B cell (primary cell): ENCODE measurements around the gene OR9A2. TPM values are rescaled to one million over a fixed set of nuclear protein-coding genes. Genes with fewer than 3 reads are reported as not detected.

Experiments used
- ATAC-seq: fragments of 200-7000 bp; cut with Tn5 transposase; one replicate; pipeline ENCODE4 v1.10.0; 2021; ENCODE audit warnings: low read depth, mild to moderate bottlenecking, moderate number of reproducible peaks, moderate library complexity
- CTCF ChIA-PET: fragments of 350-600 bp; sonication (Branson Sonifier 250); formaldehyde crosslinking; loops from one replicate; lab custom pipeline; 2021; ENCODE audit warnings: antibody characterized with exemption, inconsistent platforms; lab: Charles Lee
- POLR2A ChIA-PET: fragments of 350-600 bp; sonication (Branson Sonifier 250); formaldehyde crosslinking; loops from one replicate; lab custom pipeline; 2021; ENCODE audit warnings: antibody characterized with exemption; lab: Charles Lee
- DNase-seq: peaks from one replicate; pipeline ENCODE4 v3.0.0; 2013
- H2AFZ ChIP-seq: 2 replicates; pipeline ENCODE4 v1.6.1; 2012; ENCODE audit warnings: mild to moderate bottlenecking, low read depth, low read length; ENCODE audit not compliant: insufficient read depth, poor library complexity, severe bottlenecking
- H3K27ac ChIP-seq, 2 donors: 1 replicate in 1 of 2; 2 replicates in 1 of 2; pipeline ENCODE4 v1.5.1; 2012 to 2013; ENCODE audit warnings: low read length in 2 of 2, mild to moderate bottlenecking in 2 of 2, moderate library complexity in 1 of 2
- H3K27me3 ChIP-seq, 4 experiments: fragments of 200-600 bp in 1 of 4; sonication (generic) in 1 of 4; replicated peaks in 1 of 4; 1 replicate in 2 of 4; 2 replicates in 2 of 4; pipeline versions ENCODE4 v1.6.1 to v1.7.0; 2013 to 2016; ENCODE audit warnings: low read length in 3 of 4, mild to moderate bottlenecking in 2 of 4, mixed read lengths in 1 of 4, moderate library complexity in 1 of 4; ENCODE audit not compliant: insufficient read depth in 4 of 4, control insufficient read depth in 3 of 4; ENCODE audit errors: control extremely low read depth in 1 of 4
- H3K36me3 ChIP-seq, 2 experiments: replicated peaks in 1 of 2; 1 replicate in 1 of 2; 2 replicates in 1 of 2; pipeline versions ENCODE4 v1.6.1 to v1.7.1; 2013; ENCODE audit warnings: low read length in 1 of 2; ENCODE audit not compliant: insufficient read depth in 2 of 2, control insufficient read depth in 1 of 2; ENCODE audit errors: control extremely low read depth in 1 of 2, extremely low read depth in 1 of 2
- H3K4me1 ChIP-seq, 2 donors: fragments of 200-600 bp in 1 of 2; sonication (generic) in 1 of 2; 1 replicate in 1 of 2; 2 replicates in 1 of 2; pipeline versions ENCODE4 v1.5.1 to v1.6.1; 2013 to 2017; ENCODE audit warnings: low read length in 2 of 2; ENCODE audit not compliant: control insufficient read depth in 2 of 2, insufficient read depth in 2 of 2
- H3K4me2 ChIP-seq: replicated peaks from 2 replicates; pipeline ENCODE3; 2012; ENCODE audit warnings: mild to moderate bottlenecking, low read depth, low read length; ENCODE audit not compliant: poor library complexity, severe bottlenecking
- H3K4me3 ChIP-seq, 5 experiments: fragments of 200-600 bp in 1 of 5; sonication (generic) in 1 of 5; 1 replicate in 3 of 5; 2 replicates in 2 of 5; pipeline versions ENCODE4 v1.5.1 to v1.7.0; 2011 to 2016; ENCODE audit warnings: low read length in 4 of 5, mild to moderate bottlenecking in 4 of 5, low read depth in 2 of 5, control low read depth in 1 of 5, moderate library complexity in 1 of 5; ENCODE audit not compliant: insufficient read depth in 1 of 5; ENCODE audit errors: control extremely low read depth in 1 of 5, extremely low read depth in 1 of 5
- H3K79me2 ChIP-seq: fragments of 200-600 bp; sonication (generic); one replicate; pipeline ENCODE4 v1.6.0; 2016; ENCODE audit warnings: low read length; ENCODE audit not compliant: control insufficient read depth, insufficient read depth
- H3K9ac ChIP-seq: fragments of 200-600 bp; sonication (generic); 2 replicates; pipeline ENCODE4 v1.6.1; 2017; ENCODE audit warnings: mild to moderate bottlenecking, low read length, moderate library complexity
- H3K9me3 ChIP-seq, 3 donors: one replicate each; pipeline versions ENCODE4 v1.6.1 to v1.7.1; 2013; ENCODE audit warnings: low read length in 2 of 3; ENCODE audit not compliant: control insufficient read depth in 2 of 3, insufficient read depth in 1 of 3; ENCODE audit errors: control extremely low read depth in 1 of 3
- H4K20me1 ChIP-seq: 2 replicates; pipeline ENCODE4 v1.6.0; 2012; ENCODE audit warnings: mild to moderate bottlenecking, low read length; ENCODE audit not compliant: insufficient read depth, control insufficient read depth, poor library complexity, severe bottlenecking
- H3K27ac Mint-ChIP-seq: one replicate; pipeline ENCODE4 v1.8.0; 2021; ENCODE audit warnings: mixed read lengths
- H3K27me3 Mint-ChIP-seq: one replicate; pipeline ENCODE4 v1.8.0; 2021; ENCODE audit warnings: mixed read lengths
- H3K4me1 Mint-ChIP-seq: one replicate; pipeline ENCODE4 v1.8.0; 2021; ENCODE audit warnings: mixed read lengths
- H3K4me3 Mint-ChIP-seq: one replicate; pipeline ENCODE4 v1.8.0; 2021; ENCODE audit warnings: mixed read lengths
- H3K9me3 Mint-ChIP-seq: one replicate; pipeline ENCODE4 v1.8.0; 2022; ENCODE audit warnings: mixed read lengths; ENCODE audit not compliant: insufficient read depth
- EZH2 ChIP-seq: IDR thresholded peaks from 2 replicates; pipeline ENCODE4 v1.6.1; 2012; ENCODE audit warnings: borderline replicate concordance, low read depth, mild to moderate bottlenecking, moderate library complexity, low read length; ENCODE audit not compliant: insufficient read depth, poor library complexity, severe bottlenecking
- WGBS: methylation state at CpG from one replicate; pipeline ENCODE4 v1.1.5; 2013; ENCODE audit warnings: missing lambda C conversion rate; ENCODE audit not compliant: insufficient coverage; 5-methylcytosine and 5-hydroxymethylcytosine counted together
- intact Hi-C: fragments of 100-400 bp; cut with micrococcal nuclease; formaldehyde crosslinking; loops from one replicate; pipeline ENCODE4 v1.10.0; 2022
- polyA plus RNA-seq: library from polyadenylated mRNA; depleted of rRNA; stranded (reverse); fragments of >200 nt; gene quantifications from 2 replicates; pipeline ENCODE4 v1.2.3, GENCODE V29; 2012
- total RNA-seq, 2 donors: library from RNA; stranded (reverse); fragments of 120-200 nt in 1 of 2; gene quantifications; 1 replicate in 1 of 2; 2 replicates in 1 of 2; pipeline versions ENCODE4 v1.2.3 to v1.2.4, GENCODE V29; 2013 to 2022
- TF ChIP-seq, protein P1 (sequence below): fragments of 200-600 bp; IDR thresholded peaks from one replicate; pipeline ENCODE4 v1.8.0; 2022; ENCODE audit warnings: antibody characterized with exemption, mild to moderate bottlenecking

The OR9A2 gene
- total and polyA plus RNA-seq, 2 donors (not counting 1 experiment from before 2014, with no cell fraction given) = not detected

GRCh38 chr7:142992427-142992826, 34.5 kb downstream of the OR9A2 start:
- H3K4me3 ChIP-seq = no peak overlapping the region
- no peaks in the 10 kb centered on the region for H3K9me3 ChIP-seq
- H3K4me2 ChIP-seq = no peak overlapping the region
- Mint-ChIP-seq H3K9me3 (peaks cover 5% of the 10 kb centered on the region), H3K4me1 (peaks cover 10% of the 10 kb centered on the region), H3K4me3 (no peak overlapping the region), H3K27ac (no peak overlapping the region), H3K27me3 (peaks cover 24% of the 10 kb centered on the region)
- H3K79me2 ChIP-seq = no peaks in the 10 kb centered on the region
- intact Hi-C loops = no loop called here
- no CpG with 5 or more reads among the region's 3 CpGs for WGBS
- H2AFZ ChIP-seq = no peak overlapping the region
- no peaks in the 10 kb centered on the region for H3K4me1 ChIP-seq
- H4K20me1 ChIP-seq = no peaks in the 10 kb centered on the region
- H3K27me3 ChIP-seq = no peaks in the 10 kb centered on the region
- ChIA-PET POLR2A (no interaction called here), CTCF (interaction anchor here (0.9 to 2.4 kb wide), 7 partner anchors 9 to 390 kb away, joined by 3 to 11 read pairs (median 4); no protein-coding TSS in a partner anchor)
- no peak overlapping the region for H3K27ac ChIP-seq
- TF ChIP-seq, protein P1, sequence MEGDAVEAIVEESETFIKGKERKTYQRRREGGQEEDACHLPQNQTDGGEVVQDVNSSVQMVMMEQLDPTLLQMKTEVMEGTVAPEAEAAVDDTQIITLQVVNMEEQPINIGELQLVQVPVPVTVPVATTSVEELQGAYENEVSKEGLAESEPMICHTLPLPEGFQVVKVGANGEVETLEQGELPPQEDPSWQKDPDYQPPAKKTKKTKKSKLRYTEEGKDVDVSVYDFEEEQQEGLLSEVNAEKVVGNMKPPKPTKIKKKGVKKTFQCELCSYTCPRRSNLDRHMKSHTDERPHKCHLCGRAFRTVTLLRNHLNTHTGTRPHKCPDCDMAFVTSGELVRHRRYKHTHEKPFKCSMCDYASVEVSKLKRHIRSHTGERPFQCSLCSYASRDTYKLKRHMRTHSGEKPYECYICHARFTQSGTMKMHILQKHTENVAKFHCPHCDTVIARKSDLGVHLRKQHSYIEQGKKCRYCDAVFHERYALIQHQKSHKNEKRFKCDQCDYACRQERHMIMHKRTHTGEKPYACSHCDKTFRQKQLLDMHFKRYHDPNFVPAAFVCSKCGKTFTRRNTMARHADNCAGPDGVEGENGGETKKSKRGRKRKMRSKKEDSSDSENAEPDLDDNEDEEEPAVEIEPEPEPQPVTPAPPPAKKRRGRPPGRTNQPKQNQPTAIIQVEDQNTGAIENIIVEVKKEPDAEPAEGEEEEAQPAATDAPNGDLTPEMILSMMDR = no peak
- TF ChIP-seq EZH2 = no peak
- DNase-seq = no peak
- H3K9ac ChIP-seq = no peak overlapping the region
- H3K36me3 ChIP-seq = no peaks in the 10 kb centered on the region
- ATAC-seq = no peak

DNA sequence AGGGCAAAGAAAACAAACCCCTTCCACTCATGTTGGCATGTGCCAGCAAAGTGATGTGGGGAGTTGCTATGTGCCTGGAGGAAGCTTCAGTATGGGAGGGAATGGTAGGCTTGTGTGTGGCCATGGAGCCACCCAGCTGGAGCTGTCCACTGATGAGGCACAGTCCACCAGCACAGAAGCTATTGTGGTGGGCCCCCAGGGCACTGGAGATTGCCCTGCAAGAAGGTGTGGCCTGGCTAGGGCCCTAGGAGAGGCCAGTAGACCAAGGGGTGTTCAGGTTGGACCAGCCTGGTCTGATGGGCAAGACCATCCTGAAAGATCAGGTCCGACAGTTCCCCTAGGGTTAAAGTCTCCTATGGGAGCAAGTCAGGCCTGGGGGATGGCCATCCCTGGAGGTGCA, 42.6 kb downstream of the OR9A2 start:
- H3K4me1 ChIP-seq = no peaks in the 10 kb centered on the region
- Mint-ChIP-seq H3K4me3 (no peak overlapping the region), H3K9me3 (peaks cover 4% of the 10 kb centered on the region), H3K27ac (no peak overlapping the region), H3K27me3 (peaks cover 24% of the 10 kb centered on the region), H3K4me1 (no peaks in the 10 kb centered on the region)
- H3K36me3 ChIP-seq = no peaks in the 10 kb centered on the region
- no peaks in the 10 kb centered on the region for H4K20me1 ChIP-seq
- TF ChIP-seq, protein P1 = no peak
- ATAC-seq = no peak
- ChIA-PET CTCF (no interaction called here), POLR2A (no interaction called here)
- no peak overlapping the region for H3K27ac ChIP-seq
- H3K79me2 ChIP-seq = no peaks in the 10 kb centered on the region
- no peak overlapping the region for H2AFZ ChIP-seq
- 100% methylated on average over 1 of the region's 1 CpG for WGBS
- peaks cover 0 to 11% (median 0%) of the 10 kb centered on the region in 3 donors for H3K9me3 ChIP-seq
- H3K27me3 ChIP-seq = peaks cover 0 to 5% (median 1%) of the 10 kb centered on the region in 4 experiments
- H3K4me3 ChIP-seq = no peak overlapping the region
- no peak overlapping the region for H3K9ac ChIP-seq
- DNase-seq = no peak
- H3K4me2 ChIP-seq = no peak overlapping the region
- intact Hi-C loops = no loop called here
